Activated CD8-positive, alpha-beta memory T cell treated with anti-CD3 and anti-CD28 coated beads, Interleukin-2, amount 10 ng/mL, durations not matched to agents 7 days and 5 days (primary cell): Measurements from ENCODE around the gene RASA3. TPM values are rescaled to one million over a fixed set of nuclear protein-coding genes. Genes with fewer than 3 reads are reported as not detected.
A peak's percentile ranks its signal among the peaks of the same experiment; 100 is the strongest.

ENCODE experiments used
- ATAC-seq: fragments of 150-1000 bp; cut with Tn5 transposase; one replicate; pipeline ENCODE4 v1.10.0; 2021; ENCODE audit warnings: moderate library complexity
- CTCF ChIA-PET: fragments of 350-600 bp; sonication (Branson Sonifier 250); formaldehyde crosslinking; loops from one replicate; lab custom pipeline; 2021; ENCODE audit warnings: antibody characterized with exemption; lab: Charles Lee
- DNase-seq: peaks from one replicate; pipeline ENCODE4 v3.0.0-alpha.2; 2020
- H3K27ac Mint-ChIP-seq: one replicate; pipeline ENCODE4 v1.8.0; 2021; ENCODE audit warnings: mild to moderate bottlenecking, mixed read lengths
- H3K27me3 Mint-ChIP-seq: one replicate; pipeline ENCODE4 v1.8.0; 2021; ENCODE audit warnings: mixed read lengths
- H3K36me3 Mint-ChIP-seq: one replicate; pipeline ENCODE4 v1.8.0; 2021; ENCODE audit warnings: mild to moderate bottlenecking, mixed read lengths
- H3K4me1 Mint-ChIP-seq: one replicate; pipeline ENCODE4 v1.8.0; 2021; ENCODE audit warnings: mixed read lengths
- H3K4me3 Mint-ChIP-seq: one replicate; pipeline ENCODE4 v1.8.0; 2021; ENCODE audit warnings: mild to moderate bottlenecking, moderate library complexity, mixed read lengths
- H3K9me3 Mint-ChIP-seq: one replicate; pipeline ENCODE4 v1.8.0; 2022; ENCODE audit warnings: low read depth, mixed read lengths
- total RNA-seq, 2 experiments: library from RNA; stranded (reverse); gene quantifications; one replicate each; pipeline ENCODE4 v1.2.3, GENCODE V29; 2021

The RASA3 gene
- total RNA-seq, 2 experiments from 2014 or later = 16.3 to 49.2 TPM

DNA sequence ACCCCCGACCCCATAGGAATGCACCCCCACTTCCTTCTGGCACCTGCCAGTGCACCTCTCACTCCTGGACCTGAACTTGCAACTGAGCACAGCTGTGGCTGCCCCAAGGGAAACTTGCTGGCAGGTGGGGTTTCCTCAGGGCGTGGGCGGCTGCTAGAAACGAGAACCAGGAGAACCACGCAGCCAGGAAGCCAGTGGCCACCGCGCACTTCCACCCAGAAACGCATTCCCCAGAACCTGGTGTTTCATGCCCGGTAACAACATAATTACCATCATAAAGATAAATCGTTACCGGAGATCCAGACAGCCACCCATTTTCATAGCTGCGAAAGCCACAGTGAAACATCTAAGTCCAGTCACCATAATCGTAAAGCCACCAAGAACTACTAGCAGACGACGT is 83.4 kb downstream of the RASA3 start:
- no peaks in the 10 kb centered on the region for H3K27me3 Mint-ChIP-seq
- no peaks in the 10 kb centered on the region for H3K9me3 Mint-ChIP-seq
- H3K4me3 Mint-ChIP-seq = peak overlapping the region; percentile 1
- peaks cover 21% of the 10 kb centered on the region for H3K4me1 Mint-ChIP-seq
- DNase-seq (peak; percentile 48), ATAC-seq (no peak)
- CTCF ChIA-PET = interaction anchor here (0.7 to 1.3 kb wide), 3 partner anchors 18 to 177 kb away, joined by 3 to 5 read pairs (median 3); no protein-coding TSS in a partner anchor
- H3K36me3 Mint-ChIP-seq = peaks cover 1% of the 10 kb centered on the region
- H3K27ac Mint-ChIP-seq = peak overlapping the region; percentile 8

DNA sequence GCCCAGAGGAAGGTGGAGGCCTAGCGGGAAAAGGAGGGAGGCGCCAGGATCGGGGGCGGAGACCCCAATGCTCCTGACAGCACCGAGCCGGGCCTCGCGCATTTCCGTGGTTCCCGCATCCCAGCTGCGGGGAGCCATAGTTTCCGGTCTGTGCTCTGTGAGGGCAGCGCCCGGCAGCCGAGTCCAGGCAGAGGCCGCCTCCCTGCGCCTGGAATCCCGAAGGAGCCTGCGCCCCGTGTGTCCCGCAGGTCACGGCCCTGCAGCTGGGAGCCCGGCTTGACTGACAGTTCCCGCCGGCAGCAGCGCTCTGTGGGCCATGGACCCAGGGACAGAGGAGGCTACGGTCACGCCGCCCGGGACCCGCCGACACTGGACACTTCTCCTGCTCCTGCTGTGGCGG is 84.0 kb downstream of the RASA3 start:
- H3K4me1 Mint-ChIP-seq = peaks cover 21% of the 10 kb centered on the region
- no peak overlapping the region for H3K27ac Mint-ChIP-seq
- no peaks in the 10 kb centered on the region for H3K9me3 Mint-ChIP-seq
- H3K27me3 Mint-ChIP-seq = no peaks in the 10 kb centered on the region
- CTCF ChIA-PET = interaction anchor here (1.0 to 1.3 kb wide), 2 partner anchors 32 to 178 kb away, joined by 3 to 5 read pairs; no protein-coding TSS in a partner anchor
- H3K4me3 Mint-ChIP-seq = no peak overlapping the region
- H3K36me3 Mint-ChIP-seq = peaks cover 1% of the 10 kb centered on the region
- ATAC-seq (no peak), DNase-seq (no peak)

- no peak for ATAC-seq
- CTCF ChIA-PET = no interaction called here
- no peak overlapping the region for H3K27ac Mint-ChIP-seq
- H3K36me3 Mint-ChIP-seq = peaks cover 1% of the 10 kb centered on the region
- H3K27me3 Mint-ChIP-seq = no peaks in the 10 kb centered on the region
- no peak overlapping the region for H3K4me3 Mint-ChIP-seq
- H3K9me3 Mint-ChIP-seq = no peaks in the 10 kb centered on the region
- DNase-seq = no peak
- peaks cover 22% of the 10 kb centered on the region for H3K4me1 Mint-ChIP-seq
These were observed 85.0 kb downstream of the RASA3 start for GRCh38 chr13:114047358-114047881.

DNA sequence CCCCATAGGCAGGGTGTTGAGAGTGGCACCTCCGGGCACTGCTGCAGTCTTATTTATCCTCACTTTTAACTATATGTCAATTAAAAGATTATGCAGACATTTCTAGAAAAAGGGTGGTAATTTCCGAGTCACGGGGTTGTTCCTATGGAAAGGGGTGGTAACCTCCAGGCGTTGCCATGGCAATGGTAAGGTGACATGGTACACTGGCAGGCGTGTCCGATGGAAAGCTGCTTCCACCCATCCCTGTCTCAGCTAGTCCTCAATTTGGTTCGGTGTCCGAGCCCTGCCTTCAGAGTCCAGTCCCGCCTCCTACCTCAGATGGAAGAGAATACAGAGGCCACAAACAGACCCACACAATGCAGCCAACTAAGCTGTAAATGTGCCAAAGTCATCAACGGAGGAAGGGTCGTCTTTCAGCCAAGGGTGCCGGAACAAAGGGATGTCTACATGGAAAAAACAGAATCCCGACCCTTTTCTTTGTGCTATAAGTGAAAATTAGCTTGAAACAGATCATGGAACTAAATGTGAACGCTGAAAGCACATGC is 85.9 kb downstream of the RASA3 start:
- H3K4me1 Mint-ChIP-seq = peaks cover 22% of the 10 kb centered on the region
- peaks cover 1% of the 10 kb centered on the region for H3K36me3 Mint-ChIP-seq
- ATAC-seq (no peak), DNase-seq (no peak)
- CTCF ChIA-PET = no interaction called here
- no peaks in the 10 kb centered on the region for H3K9me3 Mint-ChIP-seq
- no peaks in the 10 kb centered on the region for H3K27me3 Mint-ChIP-seq
- no peak overlapping the region for H3K27ac Mint-ChIP-seq
- H3K4me3 Mint-ChIP-seq = no peak overlapping the region

DNA sequence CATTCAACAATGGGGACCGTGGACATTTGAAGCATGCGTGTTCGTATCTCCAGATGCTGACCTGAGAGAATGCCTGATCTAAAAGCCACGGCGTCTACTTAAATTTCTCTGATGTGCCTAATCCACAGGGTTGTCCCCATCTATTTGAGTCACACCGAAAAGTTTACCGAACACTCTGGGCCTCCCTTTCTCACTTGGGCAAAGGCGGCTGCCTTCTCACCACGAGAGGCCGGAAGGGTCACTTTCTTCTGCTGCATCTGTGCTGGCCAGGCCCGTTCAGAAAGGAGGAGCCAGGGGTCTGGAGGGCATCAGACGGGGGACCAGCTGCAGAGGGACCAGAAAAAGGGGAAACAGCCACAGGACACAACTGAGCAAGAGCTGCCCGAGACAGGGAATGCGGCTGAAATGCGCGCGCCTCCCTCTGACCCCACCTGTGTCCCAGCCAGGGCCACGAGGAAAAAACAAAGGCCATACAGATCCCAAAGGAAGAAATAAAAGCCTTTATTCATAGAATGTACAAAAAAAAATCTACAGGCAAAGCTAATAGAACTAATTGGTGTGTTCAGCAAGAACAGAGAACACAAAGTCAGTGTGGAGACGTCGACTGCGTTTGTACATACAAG is 87.2 kb downstream of the RASA3 start:
- DNase-seq (no peak), ATAC-seq (no peak)
- no peaks in the 10 kb centered on the region for H3K27me3 Mint-ChIP-seq
- CTCF ChIA-PET = no interaction called here
- H3K9me3 Mint-ChIP-seq = no peaks in the 10 kb centered on the region
- H3K27ac Mint-ChIP-seq = no peak overlapping the region
- peaks cover 22% of the 10 kb centered on the region for H3K4me1 Mint-ChIP-seq
- H3K4me3 Mint-ChIP-seq = no peak overlapping the region
- H3K36me3 Mint-ChIP-seq = peaks cover 1% of the 10 kb centered on the region

DNA sequence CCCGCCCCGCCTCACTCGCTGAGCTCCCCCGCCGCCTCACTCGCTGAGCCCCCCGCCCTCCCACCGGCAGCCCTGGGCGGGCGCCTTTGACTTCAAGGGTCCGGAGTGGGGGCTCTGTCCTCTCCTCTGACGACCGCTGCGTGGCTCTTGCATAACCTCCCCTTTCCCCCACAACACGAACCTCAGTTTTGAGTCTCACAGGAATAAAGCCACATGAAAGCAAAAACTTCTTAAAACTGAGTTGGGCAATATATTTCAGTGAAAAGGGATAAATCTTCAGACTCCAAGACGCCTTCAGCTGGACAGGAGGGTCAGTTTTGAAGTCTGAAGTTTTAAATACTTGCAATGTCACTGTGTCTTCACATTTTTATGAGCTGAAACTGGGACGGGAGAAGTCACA is 87.9 kb downstream of the RASA3 start:
- Mint-ChIP-seq H3K4me3 (no peak overlapping the region), H3K9me3 (no peaks in the 10 kb centered on the region), H3K4me1 (peaks cover 19% of the 10 kb centered on the region), H3K36me3 (peaks cover 1% of the 10 kb centered on the region), H3K27me3 (no peaks in the 10 kb centered on the region), H3K27ac (no peak overlapping the region)
- CTCF ChIA-PET = no interaction called here
- DNase-seq = no peak
- ATAC-seq = no peak

DNA sequence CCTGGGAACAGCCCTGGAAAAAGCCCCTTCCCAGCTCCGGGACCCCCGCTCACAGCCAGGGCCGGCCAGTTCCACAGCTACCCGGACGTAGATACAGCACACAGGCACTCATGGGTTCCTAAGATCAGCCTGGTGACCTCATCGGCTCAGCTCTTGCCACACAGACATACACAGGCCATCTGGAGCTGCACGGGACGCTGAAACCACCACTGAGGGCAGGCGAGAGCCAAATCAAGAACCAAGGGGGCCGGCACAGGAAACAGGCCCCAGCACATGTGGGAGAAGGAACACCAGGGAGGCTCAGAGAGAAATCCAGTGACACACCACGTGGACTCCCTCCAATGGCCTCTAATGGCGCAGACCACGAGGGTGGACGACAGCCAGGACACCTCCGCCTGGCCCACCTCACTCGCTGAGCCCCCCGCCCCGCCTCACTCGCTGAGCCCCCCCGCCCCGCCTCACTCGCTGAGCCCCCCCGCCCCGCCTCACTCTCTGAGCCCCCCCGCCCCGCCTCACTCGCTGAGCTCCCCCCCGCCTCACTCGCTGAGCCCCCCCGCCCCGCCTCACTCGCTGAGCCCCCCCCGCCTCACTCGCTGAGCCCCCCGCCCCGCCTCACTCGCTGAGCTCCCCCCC is 88.9 kb downstream of the RASA3 start:
- CTCF ChIA-PET = interaction anchor here (1.1 kb wide), 1 partner anchor 181 kb away, joined by 3 read pairs; no protein-coding TSS in a partner anchor

DNA sequence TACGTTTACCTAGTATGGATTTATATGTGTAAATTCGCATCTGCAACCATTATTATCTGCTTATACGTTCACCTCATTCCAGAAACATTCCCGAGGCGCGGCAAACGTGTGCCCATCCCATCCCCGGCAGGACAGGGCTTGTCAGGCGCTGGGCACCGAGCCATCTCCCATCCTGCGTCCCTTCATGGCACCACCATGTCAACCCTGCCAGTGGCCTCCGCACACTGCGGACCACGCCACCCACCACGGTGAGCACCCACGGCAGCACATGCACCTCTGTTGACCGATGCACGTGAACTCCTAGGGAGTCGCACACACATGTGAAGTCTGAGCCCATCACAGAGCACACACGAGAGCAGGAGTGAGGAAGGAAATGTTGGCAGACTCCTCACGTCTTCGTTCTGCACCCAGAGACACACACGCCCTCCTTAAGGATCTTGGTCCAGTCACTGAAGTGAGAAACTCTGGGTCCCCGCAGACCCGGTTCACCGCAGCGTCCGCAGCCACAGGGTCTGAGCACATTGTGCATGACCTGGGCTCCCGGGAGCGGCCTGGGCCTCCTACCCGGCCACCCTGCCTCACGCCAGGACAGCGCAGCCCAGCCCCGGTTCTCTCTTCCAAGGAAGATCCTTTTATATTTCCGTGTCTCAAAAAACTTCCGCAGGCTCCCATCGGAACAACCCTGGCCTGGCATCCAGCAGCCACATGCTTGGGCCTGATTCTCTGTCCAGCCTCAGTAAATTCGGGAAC is 90.2 kb downstream of the RASA3 start:
- Mint-ChIP-seq H3K4me3 (no peak overlapping the region), H3K36me3 (peaks cover 1% of the 10 kb centered on the region), H3K9me3 (no peaks in the 10 kb centered on the region), H3K4me1 (peaks cover 7% of the 10 kb centered on the region), H3K27ac (no peak overlapping the region), H3K27me3 (no peaks in the 10 kb centered on the region)
- ATAC-seq (no peak), DNase-seq (no peak)
- CTCF ChIA-PET = interaction anchor here (1.1 kb wide), 1 partner anchor 182 kb away, joined by 3 read pairs; no protein-coding TSS in a partner anchor

More for the DNA sequence above, 88.9 kb downstream of the RASA3 start:
- ATAC-seq = no peak
- no peak overlapping the region for H3K27ac Mint-ChIP-seq
- DNase-seq = no peak
- H3K9me3 Mint-ChIP-seq = no peaks in the 10 kb centered on the region
- peaks cover 1% of the 10 kb centered on the region for H3K36me3 Mint-ChIP-seq
- H3K4me1 Mint-ChIP-seq = peaks cover 11% of the 10 kb centered on the region
- no peaks in the 10 kb centered on the region for H3K27me3 Mint-ChIP-seq
- H3K4me3 Mint-ChIP-seq = no peak overlapping the region

DNA sequence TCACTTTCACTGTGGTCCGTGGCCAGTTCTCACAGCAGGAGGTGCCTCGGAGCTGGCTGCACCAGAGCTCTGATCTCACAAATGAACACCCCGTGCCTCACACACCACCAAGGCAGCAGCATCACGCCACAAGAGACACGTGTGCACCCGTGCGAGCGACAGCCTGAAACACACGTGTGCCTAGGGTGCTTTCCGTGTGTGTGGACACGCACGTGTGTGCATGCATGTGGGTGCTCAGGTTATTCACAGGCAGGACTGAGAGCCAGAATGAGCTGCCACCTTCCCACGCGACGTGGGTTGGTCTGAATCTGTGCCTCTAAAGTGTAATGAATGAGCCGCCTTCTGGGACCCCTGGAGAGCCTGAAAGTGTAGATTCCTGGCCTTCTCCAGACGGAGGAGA is 90.9 kb downstream of the RASA3 start:
- no peaks in the 10 kb centered on the region for H3K27me3 Mint-ChIP-seq
- H3K36me3 Mint-ChIP-seq = peaks cover 1% of the 10 kb centered on the region
- peaks cover 7% of the 10 kb centered on the region for H3K4me1 Mint-ChIP-seq
- CTCF ChIA-PET = no interaction called here
- H3K4me3 Mint-ChIP-seq = no peak overlapping the region
- ATAC-seq (no peak), DNase-seq (no peak)
- no peaks in the 10 kb centered on the region for H3K9me3 Mint-ChIP-seq
- H3K27ac Mint-ChIP-seq = no peak overlapping the region

GRCh38 chr13:114039471-114040141 is 92.8 kb downstream of the RASA3 start:
- Mint-ChIP-seq H3K9me3 (no peaks in the 10 kb centered on the region), H3K36me3 (no peaks in the 10 kb centered on the region), H3K4me3 (no peak overlapping the region), H3K4me1 (peaks cover 6% of the 10 kb centered on the region), H3K27me3 (no peaks in the 10 kb centered on the region), H3K27ac (no peak overlapping the region)
- ATAC-seq (no peak), DNase-seq (no peak)
- CTCF ChIA-PET = no interaction called here

- Mint-ChIP-seq H3K4me1 (peaks cover 4% of the 10 kb centered on the region), H3K9me3 (no peaks in the 10 kb centered on the region), H3K36me3 (no peaks in the 10 kb centered on the region), H3K4me3 (no peak overlapping the region), H3K27me3 (no peaks in the 10 kb centered on the region), H3K27ac (no peak overlapping the region)
- CTCF ChIA-PET = no interaction called here
- ATAC-seq (no peak), DNase-seq (no peak)
These were observed 93.5 kb downstream of the RASA3 start for GRCh38 chr13:114038900-114039299.

GRCh38 chr13:114038211-114038613 is 94.2 kb downstream of the RASA3 start:
- Mint-ChIP-seq H3K27ac (no peak overlapping the region), H3K9me3 (no peaks in the 10 kb centered on the region), H3K4me3 (no peak overlapping the region), H3K27me3 (no peaks in the 10 kb centered on the region), H3K36me3 (no peaks in the 10 kb centered on the region), H3K4me1 (peaks cover 2% of the 10 kb centered on the region)
- CTCF ChIA-PET = no interaction called here
- no peak for ATAC-seq
- DNase-seq = no peak

- no peak overlapping the region for H3K4me3 Mint-ChIP-seq
- no peaks in the 10 kb centered on the region for H3K27me3 Mint-ChIP-seq
- no peaks in the 10 kb centered on the region for H3K4me1 Mint-ChIP-seq
- DNase-seq (no peak), ATAC-seq (no peak)
- H3K9me3 Mint-ChIP-seq = no peaks in the 10 kb centered on the region
- CTCF ChIA-PET = no interaction called here
- H3K36me3 Mint-ChIP-seq = no peaks in the 10 kb centered on the region
- H3K27ac Mint-ChIP-seq = no peak overlapping the region
These were observed 94.7 kb downstream of the RASA3 start for GRCh38 chr13:114037674-114038073.
